T-helper 1 cell treated with Interleukin-12 subunit alpha and Interleukin-12 subunit beta and Interleukin-4 antibody, amounts not matched to agents 30 μg/mL and 1 μg/mL, for 36 hours (primary cell): Measurements from ENCODE around the gene TYMP.
"Not testable (repeated sequence)": the region's sequence is repeated elsewhere in the genome, so short reads cannot be mapped to it uniquely, and the experiment has no call there.

Experiments used
- H3K27ac Mint-ChIP-seq: one replicate; pipeline ENCODE4 v1.8.0; 2021; ENCODE audit warnings: mild to moderate bottlenecking, mixed read lengths
- H3K27me3 Mint-ChIP-seq: one replicate; pipeline ENCODE4 v1.8.0; 2021; ENCODE audit warnings: low read depth, mixed read lengths
- H3K36me3 Mint-ChIP-seq: one replicate; pipeline ENCODE4 v1.8.0; 2021; ENCODE audit warnings: low read depth, mixed read lengths
- H3K4me1 Mint-ChIP-seq: one replicate; pipeline ENCODE4 v1.8.0; 2021; ENCODE audit warnings: low read depth, mixed read lengths
- H3K4me3 Mint-ChIP-seq: one replicate; pipeline ENCODE4 v1.8.0; 2021; ENCODE audit warnings: mild to moderate bottlenecking, moderate library complexity, mixed read lengths
- H3K9me3 Mint-ChIP-seq: one replicate; pipeline ENCODE4 v1.8.0; 2021; ENCODE audit warnings: mixed read lengths

TYMP gene

DNA sequence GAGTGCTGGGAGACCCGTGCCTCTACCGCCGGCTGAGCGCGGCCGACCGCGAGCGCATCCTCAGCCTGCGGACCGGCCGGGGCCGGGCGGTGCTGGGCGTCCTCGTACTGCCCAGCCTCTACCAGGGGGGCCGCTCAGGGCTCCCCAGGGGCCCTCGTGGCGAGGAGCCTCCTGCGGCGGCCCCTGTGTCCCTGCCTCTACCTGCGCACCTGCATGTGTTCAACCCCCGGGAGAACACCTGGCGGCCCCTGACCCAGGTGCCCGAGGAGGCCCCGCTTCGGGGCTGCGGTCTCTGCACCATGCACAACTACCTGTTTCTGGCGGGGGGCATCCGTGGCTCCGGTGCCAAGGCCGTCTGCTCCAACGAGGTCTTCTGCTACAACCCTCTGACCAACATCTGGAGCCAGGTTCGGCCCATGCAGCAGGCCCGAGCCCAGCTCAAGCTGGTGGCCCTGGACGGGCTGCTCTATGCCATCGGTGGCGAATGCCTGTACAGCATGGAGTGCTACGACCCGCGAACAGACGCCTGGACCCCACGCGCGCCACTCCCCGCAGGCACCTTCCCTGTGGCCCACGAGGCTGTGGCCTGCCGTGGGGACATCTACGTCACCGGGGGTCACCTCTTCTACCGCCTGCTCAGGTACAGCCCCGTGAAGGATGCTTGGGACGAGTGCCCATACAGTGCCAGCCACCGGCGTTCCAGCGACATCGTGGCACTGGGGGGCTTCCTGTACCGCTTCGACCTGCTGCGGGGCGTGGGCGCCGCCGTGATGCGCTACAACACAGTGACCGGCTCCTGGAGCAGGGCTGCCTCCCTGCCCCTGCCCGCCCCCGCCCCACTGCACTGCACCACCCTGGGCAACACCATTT, 19.3 kb upstream of the TYMP start:
- H3K9me3 Mint-ChIP-seq: no peaks in the 10 kb centered on the region
- no peaks in the 10 kb centered on the region for H3K27me3 Mint-ChIP-seq
- peaks cover 8% of the 10 kb centered on the region for H3K36me3 Mint-ChIP-seq
- peak overlapping the region; percentile 74 for H3K27ac Mint-ChIP-seq
- peak overlapping the region; percentile 75 for H3K4me3 Mint-ChIP-seq
- peaks cover 36% of the 10 kb centered on the region for H3K4me1 Mint-ChIP-seq

- H3K9me3 Mint-ChIP-seq: no peaks in the 10 kb centered on the region
- H3K36me3 Mint-ChIP-seq: peaks cover 8% of the 10 kb centered on the region
- peak overlapping the region; percentile 67 for H3K4me3 Mint-ChIP-seq
- H3K4me1 Mint-ChIP-seq: peaks cover 36% of the 10 kb centered on the region
- H3K27me3 Mint-ChIP-seq: no peaks in the 10 kb centered on the region
- H3K27ac Mint-ChIP-seq: peak overlapping the region; percentile 85
Measured at GRCh38 chr22:50548040-50548920, 18.5 kb upstream of the TYMP start.

- peak overlapping the region; percentile 65 for H3K4me3 Mint-ChIP-seq
- H3K4me1 Mint-ChIP-seq: peaks cover 39% of the 10 kb centered on the region
- H3K27ac Mint-ChIP-seq: peak overlapping the region; percentile 84
- no peaks in the 10 kb centered on the region for H3K9me3 Mint-ChIP-seq
- H3K36me3 Mint-ChIP-seq: peaks cover 10% of the 10 kb centered on the region
- H3K27me3 Mint-ChIP-seq: no peaks in the 10 kb centered on the region
Measured at GRCh38 chr22:50547263-50547985, 17.6 kb upstream of the TYMP start.

GRCh38 chr22:50546326-50547262, 16.8 kb upstream of the TYMP start:
- H3K4me3 Mint-ChIP-seq: peak overlapping the region; percentile 58

DNA sequence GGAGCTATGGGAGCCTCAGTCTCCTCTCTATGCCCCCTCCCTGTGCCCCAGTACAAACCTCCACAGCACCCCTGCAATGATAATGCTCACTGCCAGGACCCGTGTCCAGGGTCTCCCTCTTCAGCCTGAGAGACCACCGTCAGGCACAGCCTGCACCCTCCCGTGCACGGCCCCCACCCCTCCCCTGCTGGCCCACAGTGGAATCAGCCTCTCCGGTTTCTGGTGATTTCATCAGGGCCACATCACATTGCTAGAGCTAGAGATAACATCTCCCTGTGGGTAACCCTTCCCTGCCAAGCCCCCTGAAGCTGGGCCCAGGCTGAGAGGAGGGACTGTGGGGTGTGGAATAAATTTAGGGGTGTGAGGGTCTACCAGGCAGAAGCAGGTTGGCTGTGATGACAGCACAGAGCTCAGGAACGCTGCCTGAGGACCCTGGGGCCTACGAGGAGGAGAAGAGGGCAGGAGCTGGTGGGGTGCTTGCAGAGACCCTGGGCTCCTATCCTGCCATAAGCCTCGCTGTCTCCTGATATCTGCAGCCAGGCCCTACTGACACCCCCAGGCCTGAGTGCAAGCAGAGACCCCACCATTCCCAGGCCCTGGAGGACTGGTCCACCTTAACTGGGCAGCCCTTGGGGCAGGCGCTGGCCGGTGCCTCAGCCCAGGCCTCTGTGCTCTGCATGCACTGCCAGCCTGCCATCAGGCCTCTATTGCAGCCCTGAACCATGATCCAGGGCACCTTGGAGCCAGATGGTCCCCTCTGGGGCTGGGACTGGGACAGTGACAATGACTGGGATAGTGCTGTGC, 15.9 kb upstream of the TYMP start, which contains the start of gene KLHDC7B:
TSS of gene KLHDC7B (plus strand) at position 378 of the 804 bp plus-strand sequence. CDS start at position 723, 345 bp downstream.
- Mint-ChIP-seq H3K4me3 (peak within 1 kb of the TSS; percentile 58), H3K4me1 (peaks cover 51% of the 10 kb centered on the region), H3K9me3 (no peaks in the 10 kb centered on the region)

More at GRCh38 chr22:50546326-50547262, 16.8 kb upstream of the TYMP start:
- Mint-ChIP-seq H3K4me1 (peaks cover 45% of the 10 kb centered on the region), H3K36me3 (peaks cover 13% of the 10 kb centered on the region), H3K27ac (peak overlapping the region; percentile 55), H3K9me3 (no peaks in the 10 kb centered on the region), H3K27me3 (no peaks in the 10 kb centered on the region)

DNA sequence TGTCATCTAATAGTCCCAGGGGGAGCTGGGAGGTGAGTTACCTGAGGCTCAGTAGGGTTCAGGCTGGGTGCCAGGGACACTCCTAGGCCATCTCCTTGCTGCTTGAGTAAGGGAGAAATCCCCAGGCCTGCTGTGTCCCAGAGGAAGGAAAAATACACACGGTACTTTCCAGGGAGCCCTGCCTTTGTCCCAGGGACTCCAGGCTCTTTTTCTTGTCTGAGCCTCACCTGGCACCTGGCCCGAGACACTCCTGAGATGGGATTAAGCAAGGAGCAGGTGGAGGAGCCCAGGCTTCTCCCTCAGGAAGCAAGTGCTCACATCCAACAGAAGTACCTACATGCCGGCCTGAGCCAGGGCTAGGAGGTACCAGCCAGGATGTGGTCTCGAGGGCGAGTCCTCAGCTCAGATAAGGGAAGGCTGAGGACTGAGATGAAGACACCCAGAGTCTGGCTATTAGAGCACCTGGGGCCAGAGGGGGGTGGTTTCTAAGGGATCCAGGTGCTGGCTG, 15.0 kb upstream of the TYMP start:
- H3K4me1 Mint-ChIP-seq: peaks cover 49% of the 10 kb centered on the region
- no peaks in the 10 kb centered on the region for H3K27me3 Mint-ChIP-seq
- H3K27ac Mint-ChIP-seq: peak overlapping the region; percentile 86
- no peaks in the 10 kb centered on the region for H3K9me3 Mint-ChIP-seq
- H3K36me3 Mint-ChIP-seq: peaks cover 10% of the 10 kb centered on the region
- peak overlapping the region; percentile 37 for H3K4me3 Mint-ChIP-seq

More for the DNA sequence above, 15.9 kb upstream of the TYMP start, which contains the start of gene KLHDC7B:
- H3K36me3 Mint-ChIP-seq: peaks cover 11% of the 10 kb centered on the region
- H3K27me3 Mint-ChIP-seq: no peaks in the 10 kb centered on the region
- H3K27ac Mint-ChIP-seq: peak within 1 kb of the TSS; percentile 86

GRCh38 chr22:50544078-50544745, 14.4 kb upstream of the TYMP start:
- Mint-ChIP-seq H3K4me3 (peak overlapping the region; percentile 37), H3K36me3 (peaks cover 10% of the 10 kb centered on the region), H3K27me3 (no peaks in the 10 kb centered on the region), H3K9me3 (no peaks in the 10 kb centered on the region), H3K4me1 (peaks cover 55% of the 10 kb centered on the region), H3K27ac (peak overlapping the region; percentile 86)

- Mint-ChIP-seq H3K4me3 (peak overlapping the region; percentile 43), H3K27ac (peak overlapping the region; percentile 99), H3K9me3 (no peaks in the 10 kb centered on the region), H3K36me3 (peaks cover 15% of the 10 kb centered on the region), H3K4me1 (peaks cover 62% of the 10 kb centered on the region), H3K27me3 (no peaks in the 10 kb centered on the region)
Measured at GRCh38 chr22:50542416-50542927, 12.7 kb upstream of the TYMP start.

- Mint-ChIP-seq H3K27ac (peak overlapping the region; percentile 99), H3K4me1 (peaks cover 65% of the 10 kb centered on the region), H3K36me3 (peaks cover 17% of the 10 kb centered on the region)
- H3K9me3 Mint-ChIP-seq, H3K4me3 Mint-ChIP-seq, H3K27me3 Mint-ChIP-seq: not testable (repeated sequence)
Measured at GRCh38 chr22:50541667-50542026, 11.8 kb upstream of the TYMP start.

DNA sequence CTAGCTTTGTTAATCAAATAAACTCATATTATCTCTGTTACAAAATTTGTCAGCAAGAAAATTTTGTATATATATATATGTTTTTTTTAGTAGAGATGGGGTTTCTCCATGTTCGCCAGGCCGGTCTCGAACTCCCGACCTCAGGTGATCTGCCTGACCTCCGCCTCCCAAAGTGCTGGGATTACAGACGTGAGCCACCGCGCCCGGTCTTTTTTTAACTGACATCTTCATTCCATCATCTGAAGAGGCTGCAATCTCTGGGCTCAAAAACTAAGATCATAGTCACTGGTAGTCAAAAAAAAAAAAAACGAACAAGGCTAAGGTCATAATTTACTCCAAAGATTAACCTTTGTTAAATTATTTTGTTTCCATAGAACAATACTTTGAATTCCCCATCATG, 10.6 kb upstream of the TYMP start:
- Mint-ChIP-seq H3K27ac (peak overlapping the region; percentile 99), H3K4me3 (peak overlapping the region; percentile 61), H3K36me3 (peaks cover 17% of the 10 kb centered on the region), H3K9me3 (no peaks in the 10 kb centered on the region), H3K4me1 (peaks cover 57% of the 10 kb centered on the region), H3K27me3 (no peaks in the 10 kb centered on the region)

- Mint-ChIP-seq H3K27ac (peak overlapping the region; percentile 99), H3K36me3 (peaks cover 19% of the 10 kb centered on the region), H3K4me3 (peak overlapping the region; percentile 70), H3K27me3 (no peaks in the 10 kb centered on the region), H3K9me3 (no peaks in the 10 kb centered on the region), H3K4me1 (peaks cover 63% of the 10 kb centered on the region)
Measured at GRCh38 chr22:50537765-50538164, 8.0 kb upstream of the TYMP start.

DNA sequence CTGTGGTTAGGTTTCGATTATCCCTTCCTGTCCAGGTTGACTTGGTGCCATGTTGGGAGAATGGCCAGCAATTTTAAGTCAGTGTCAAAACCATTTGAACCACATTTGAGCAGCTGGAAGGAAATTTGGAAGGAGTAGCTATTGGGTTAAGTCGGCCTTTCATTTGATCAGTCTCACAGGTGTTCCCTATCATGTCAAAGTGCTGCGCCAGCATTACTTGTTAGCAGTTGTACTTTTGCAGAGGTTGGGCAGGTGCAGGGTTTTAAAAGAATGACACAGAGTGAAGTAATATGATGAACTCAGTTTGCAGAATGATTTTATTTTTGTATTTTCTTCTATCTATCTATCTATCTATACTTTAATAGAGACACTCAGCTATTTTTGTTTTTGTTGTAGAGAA, 6.4 kb upstream of the TYMP start:
- no peak overlapping the region for H3K4me3 Mint-ChIP-seq
- H3K27ac Mint-ChIP-seq: peak overlapping the region; percentile 52
- peaks cover 53% of the 10 kb centered on the region for H3K4me1 Mint-ChIP-seq
- peaks cover 17% of the 10 kb centered on the region for H3K36me3 Mint-ChIP-seq
- no peaks in the 10 kb centered on the region for H3K9me3 Mint-ChIP-seq
- H3K27me3 Mint-ChIP-seq: no peaks in the 10 kb centered on the region
